NCI-H2029 (cell line): ENCODE data around the gene SLX4.

Experiments
- DNase-seq: peaks from one replicate; lab custom pipeline; 2025; lab: John Stamatoyannopoulos, UW

Gene SLX4

DNA sequence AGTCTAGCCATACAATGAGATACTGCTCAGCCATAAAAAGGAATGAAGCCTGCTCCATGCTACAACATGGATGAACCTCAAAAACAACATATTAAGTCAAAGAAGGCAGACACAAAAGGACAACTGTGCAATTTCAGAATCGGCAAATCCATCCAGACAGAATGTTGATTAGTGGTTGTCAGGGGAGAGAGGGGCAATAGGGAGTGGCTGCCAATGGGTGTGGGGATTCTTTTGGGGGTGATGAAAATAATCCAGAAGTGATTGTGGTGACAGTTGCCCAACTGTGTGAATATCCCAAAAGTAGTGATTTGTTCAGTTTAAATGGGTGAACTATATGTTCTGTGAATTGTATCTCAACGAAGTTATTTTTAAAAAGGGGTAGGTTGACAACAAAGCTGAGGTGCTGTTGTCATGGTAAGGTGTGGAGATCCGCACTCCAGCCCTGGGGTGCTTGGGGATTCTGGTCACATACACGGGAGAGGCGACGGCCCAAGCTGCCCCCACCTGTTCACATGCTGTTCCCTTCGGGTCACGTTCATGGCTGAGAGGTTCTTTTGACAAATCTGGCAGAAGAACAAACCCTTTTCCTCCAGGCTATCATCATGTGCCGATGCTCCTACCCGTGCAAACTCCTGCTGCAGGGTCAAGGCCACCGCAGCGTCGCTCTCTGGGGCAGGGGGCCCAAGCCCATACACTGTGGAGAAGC is 9.6 kb downstream of the SLX4 start:
- no peak for DNase-seq

DNA sequence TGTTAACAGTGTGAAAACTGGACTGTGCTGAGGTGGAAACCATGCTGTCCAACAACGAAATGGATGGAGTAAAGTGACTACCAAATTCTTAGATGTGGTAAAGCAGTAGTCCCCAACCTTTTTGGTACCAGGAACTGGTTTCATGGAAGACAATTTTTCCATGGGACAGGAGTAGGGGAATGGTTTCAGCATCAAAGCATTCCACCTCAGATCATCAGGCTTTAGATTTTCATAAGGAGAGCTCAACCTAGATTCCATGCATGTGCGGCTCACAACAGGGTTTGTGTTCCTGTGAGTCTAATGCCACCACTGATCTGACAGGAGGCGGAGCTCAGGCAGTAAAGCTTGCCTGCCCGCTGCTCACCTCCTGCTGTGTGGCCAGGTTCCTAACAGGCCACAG is 11.5 kb downstream of the SLX4 start:
- DNase-seq: no peak

- DNase-seq: no peak
Observed at GRCh38 chr16:3599121-3599520, 12.3 kb downstream of the SLX4 start.

DNA sequence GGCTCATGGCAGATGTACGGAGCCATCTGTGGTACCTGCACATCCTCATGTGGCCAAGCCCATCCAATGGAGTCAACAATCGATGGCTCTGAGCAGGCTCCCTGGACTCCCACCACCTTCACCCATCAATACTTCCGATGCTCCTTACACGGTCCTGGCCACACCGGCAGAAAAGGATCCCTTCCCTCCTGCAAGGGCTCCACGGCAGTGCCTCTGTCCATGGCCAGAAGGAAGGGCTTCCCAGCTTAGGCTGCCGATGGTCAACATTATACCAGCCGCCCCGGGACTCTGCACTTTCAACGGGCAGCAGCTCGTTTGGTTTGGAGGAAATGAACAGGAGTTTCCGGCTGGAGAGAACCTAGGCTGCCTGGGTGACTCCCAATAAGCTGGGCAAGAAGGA is 13.2 kb downstream of the SLX4 start:
- no peak for DNase-seq

DNA sequence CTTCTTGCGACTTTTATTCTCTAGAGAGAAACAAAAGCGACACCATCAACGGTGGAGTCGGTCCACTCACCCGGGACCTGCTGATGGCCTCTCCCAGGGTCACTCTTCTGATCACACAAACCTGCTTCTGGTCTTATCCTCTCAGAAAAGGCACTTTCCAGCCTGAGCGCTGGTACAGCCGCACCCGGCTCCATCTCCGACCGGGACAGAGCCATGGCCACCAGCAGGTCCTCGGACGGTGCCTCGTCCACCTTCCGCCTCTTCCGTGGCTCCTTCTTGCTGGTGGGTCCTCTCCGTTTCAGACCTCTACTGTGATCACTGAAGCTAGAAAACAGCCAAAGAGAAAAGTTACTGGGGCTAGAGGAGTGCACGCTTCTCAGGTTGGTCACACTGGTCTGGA is 13.7 kb downstream of the SLX4 start:
- DNase-seq: no peak

DNA sequence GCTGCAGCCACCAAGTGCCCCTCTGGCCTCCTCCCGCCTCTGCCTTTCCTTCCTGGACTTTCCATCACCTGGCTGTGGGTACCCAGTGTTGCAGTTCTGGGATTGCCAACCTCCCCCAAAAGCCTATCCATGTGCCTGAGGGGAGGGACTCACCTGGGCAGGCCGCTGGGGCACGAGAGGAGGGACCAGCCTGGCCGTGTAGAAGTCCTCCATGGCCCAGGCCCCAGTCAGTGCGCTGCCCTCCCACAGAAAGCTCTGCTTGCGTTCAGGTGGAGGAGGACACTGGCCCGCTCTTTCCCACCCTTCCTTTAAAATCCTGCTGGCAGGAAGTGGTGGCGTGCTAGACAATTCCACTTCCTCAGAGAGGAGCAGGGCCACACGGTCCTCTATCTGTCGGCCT is 14.2 kb downstream of the SLX4 start:
- no peak for DNase-seq

GRCh38 chr16:3596101-3596861 is 15.1 kb downstream of the SLX4 start:
- no peak for DNase-seq

DNA sequence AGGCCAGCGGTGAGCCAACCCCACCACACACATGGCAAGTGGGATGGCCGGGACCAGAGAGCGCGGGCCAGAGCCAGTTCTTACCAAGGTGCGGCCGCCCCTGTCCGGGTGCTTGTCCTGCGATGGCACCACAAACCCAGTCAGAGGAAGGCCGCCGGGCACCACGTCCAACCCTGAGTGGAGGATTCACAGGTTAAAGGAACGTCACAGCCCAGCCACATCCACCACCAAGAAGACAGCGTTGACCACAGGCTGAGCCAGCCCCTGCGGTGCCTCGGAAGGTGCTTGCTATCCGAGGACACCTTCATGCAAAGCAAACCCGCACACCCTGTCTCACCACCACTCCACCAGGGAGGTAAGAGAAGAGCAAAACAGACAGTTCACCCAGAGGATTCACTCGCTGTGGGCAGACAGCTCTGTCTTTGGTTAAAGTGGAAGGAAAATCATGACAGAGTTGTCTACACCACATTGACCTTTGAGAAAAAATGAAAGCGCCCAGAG is 15.8 kb downstream of the SLX4 start:
- DNase-seq: no peak

GRCh38 chr16:3595110-3595486 is 16.3 kb downstream of the SLX4 start:
- no peak for DNase-seq

DNA sequence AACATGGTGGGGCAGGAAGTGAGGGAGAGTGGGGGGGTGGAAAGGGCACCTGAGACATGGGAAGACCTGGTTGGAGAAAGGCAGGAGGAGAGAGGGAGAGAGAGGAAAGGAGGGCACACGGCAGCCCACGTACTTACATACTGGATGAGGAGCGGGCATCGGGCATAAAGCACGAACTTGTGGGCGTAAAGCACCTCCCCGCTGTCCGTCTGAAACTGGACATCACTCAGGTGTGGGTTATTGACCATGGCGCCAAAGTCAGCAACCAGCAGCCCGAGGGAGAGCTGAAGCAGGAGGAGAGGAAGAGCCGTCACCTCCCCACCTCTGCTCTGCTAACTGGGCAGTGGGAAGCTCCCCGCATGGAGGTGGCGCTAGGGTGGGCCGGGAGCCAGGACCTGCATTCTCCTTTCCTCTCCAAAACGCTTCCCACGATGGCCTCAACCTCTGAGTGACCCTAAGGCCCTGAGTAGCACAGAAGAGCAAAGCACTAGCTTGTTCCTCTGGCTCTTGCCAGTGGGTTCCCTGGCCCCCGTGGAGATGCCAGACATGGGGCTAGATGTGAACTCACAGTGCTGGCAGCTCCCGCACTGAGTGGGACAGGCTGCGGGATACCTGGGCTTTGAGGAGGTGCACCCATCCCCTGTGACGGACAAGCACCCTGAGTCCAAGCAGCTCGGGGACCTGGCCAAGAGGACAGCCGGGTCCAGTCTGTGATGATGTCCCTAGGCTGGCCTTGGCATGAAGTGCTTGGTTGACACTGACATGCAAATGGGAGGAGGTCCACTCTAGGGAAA is 16.9 kb downstream of the SLX4 start:
- DNase-seq: no peak

DNA sequence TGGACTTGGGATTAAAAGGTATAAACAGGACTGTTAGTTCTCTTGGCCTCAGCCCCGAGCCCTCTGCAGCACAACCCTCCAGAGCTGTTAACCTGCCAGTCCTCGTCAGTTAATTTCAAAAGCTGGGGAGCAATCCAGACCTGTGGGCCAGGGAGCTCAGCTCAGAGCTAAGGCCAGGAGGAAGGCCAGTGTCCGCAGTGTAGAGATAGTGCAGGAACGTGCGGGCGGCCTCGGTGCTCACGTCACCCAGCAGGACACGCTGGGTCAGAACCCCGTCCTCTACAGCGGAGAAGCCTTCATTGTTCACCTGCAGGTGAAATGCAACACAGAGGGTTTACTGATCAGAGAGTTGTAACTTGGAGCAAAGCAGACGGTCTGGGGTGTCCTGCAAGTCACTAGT is 18.8 kb downstream of the SLX4 start:
- DNase-seq: no peak

DNA sequence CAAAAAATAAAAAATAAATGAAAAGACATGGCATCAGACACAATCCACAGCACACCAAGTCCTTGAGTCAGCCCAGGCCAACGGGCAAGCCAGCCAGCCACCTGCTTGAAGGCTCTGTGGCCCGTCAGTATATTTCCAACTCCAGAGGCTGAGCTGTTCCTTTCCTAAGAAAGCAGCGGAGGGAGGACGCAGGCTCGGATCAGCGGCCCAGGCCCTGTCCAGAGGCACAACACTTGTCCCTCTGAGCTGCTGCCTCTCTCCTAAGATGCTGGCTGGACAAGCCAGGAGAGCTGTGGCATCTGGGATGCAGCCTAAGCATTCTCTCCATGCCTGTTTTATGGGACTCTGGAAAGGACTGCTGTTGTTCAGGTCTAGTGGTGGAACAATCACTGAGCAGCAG is 19.4 kb downstream of the SLX4 start:
- DNase-seq: no peak

DNA sequence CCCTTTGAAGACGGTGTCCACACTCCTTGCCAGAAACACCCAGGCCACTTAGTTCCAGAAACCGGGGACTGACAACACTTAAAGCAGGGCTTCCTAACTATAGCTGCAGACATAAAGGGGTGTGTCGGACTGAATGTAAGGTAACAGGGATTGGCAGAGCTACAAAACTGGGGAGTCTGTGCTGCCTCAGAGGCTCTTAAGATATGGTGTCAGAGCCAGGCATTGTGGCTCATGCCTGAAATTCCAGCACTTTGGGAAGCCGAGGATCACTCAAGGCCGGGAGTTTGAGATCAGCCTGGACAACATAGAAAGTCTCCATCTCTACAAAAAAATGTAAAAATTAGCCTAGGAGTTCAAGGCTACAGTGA is 20.0 kb downstream of the SLX4 start:
- no peak for DNase-seq

- no peak for DNase-seq
Observed at GRCh38 chr16:3590736-3591435, 20.5 kb downstream of the SLX4 start.

GRCh38 chr16:3589991-3590701 is 21.3 kb downstream of the SLX4 start:
- DNase-seq: no peak

- no peak for DNase-seq
Observed at GRCh38 chr16:3589441-3589921, 21.9 kb downstream of the SLX4 start.

- DNase-seq: no peak
Observed at GRCh38 chr16:3589001-3589400, 22.4 kb downstream of the SLX4 start.

GRCh38 chr16:3587547-3588110 is 23.8 kb downstream of the SLX4 start:
- DNase-seq: no peak

- DNase-seq: no peak
Observed at GRCh38 chr16:3584412-3584811, 27.0 kb downstream of the SLX4 start.

DNA sequence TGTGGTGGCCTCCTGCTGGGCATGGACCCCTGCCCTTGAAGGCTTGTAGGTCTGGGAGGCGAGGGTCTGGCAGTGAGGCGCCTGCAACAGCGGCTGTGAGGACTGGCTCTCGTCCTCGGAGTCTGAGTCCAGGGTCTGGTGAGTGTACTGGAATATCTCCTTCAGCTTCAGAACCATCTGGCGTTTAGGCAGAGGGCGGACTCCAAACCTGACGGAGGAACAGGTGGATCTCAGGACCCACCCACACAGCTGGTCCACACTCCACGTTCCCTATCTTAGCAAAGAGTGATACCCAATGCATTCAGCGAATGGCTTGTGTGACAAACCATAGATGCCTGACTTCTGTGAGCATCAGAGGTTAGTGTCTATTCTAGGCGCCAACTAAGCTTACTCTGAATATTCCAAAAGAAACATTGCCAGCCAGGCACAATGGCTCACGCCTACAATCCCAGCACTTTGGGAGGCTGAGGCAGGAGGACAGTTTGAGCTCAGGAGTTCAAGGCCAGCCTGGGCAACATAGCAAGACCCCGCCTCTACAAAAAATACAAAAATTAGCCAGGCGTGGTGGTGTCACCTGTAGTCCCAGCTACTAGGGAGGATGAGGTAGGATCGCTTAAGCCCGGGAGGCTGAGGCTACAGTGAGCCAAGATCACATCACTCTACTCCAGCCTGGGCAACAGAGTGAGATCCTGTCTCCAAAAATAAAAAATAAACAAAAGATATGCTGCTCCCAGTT is 27.9 kb downstream of the SLX4 start:
- DNase-seq: no peak
